Mesenchymal stem cell (in vitro differentiated cells and primary cell): Measurements from ENCODE around the gene CDH1.
A peak's percentile ranks its signal among the peaks of the same experiment; 100 is the strongest.

ENCODE experiments used
- DNase-seq: peaks from one replicate; pipeline ENCODE4 v3.0.0-alpha.2; 2013
- H2AFZ ChIP-seq: one replicate; pipeline ENCODE4 v1.6.1; 2013; ENCODE audit warnings: low read depth, mild to moderate bottlenecking, control low read depth, inconsistent platforms, low read length, moderate library complexity
- H2AK5ac ChIP-seq: 2 replicates; pipeline ENCODE4 v1.6.1; 2013; ENCODE audit warnings: low read length, moderate library complexity, mild to moderate bottlenecking, inconsistent platforms; ENCODE audit not compliant: severe bottlenecking
- H2BK120ac ChIP-seq: one replicate; pipeline ENCODE4 v1.6.1; 2013; ENCODE audit warnings: low read depth, mild to moderate bottlenecking, inconsistent platforms, low read length, moderate library complexity
- H2BK12ac ChIP-seq, 2 experiments: one replicate each; pipeline ENCODE4 v1.6.1; 2013; ENCODE audit warnings: inconsistent platforms in 2 of 2, low read length in 2 of 2, mild to moderate bottlenecking in 2 of 2, moderate library complexity in 2 of 2, control low read depth in 1 of 2
- H2BK15ac ChIP-seq: one replicate; pipeline ENCODE4 v1.6.1; 2013; ENCODE audit warnings: mild to moderate bottlenecking, low read depth, inconsistent platforms; ENCODE audit not compliant: poor library complexity, severe bottlenecking
- H2BK5ac ChIP-seq: 2 replicates; pipeline ENCODE4 v1.6.1; 2013; ENCODE audit warnings: low read depth, mild to moderate bottlenecking, low read length, control low read depth, inconsistent platforms; ENCODE audit not compliant: poor library complexity, severe bottlenecking
- H3K14ac ChIP-seq, 2 experiments: one replicate each; pipeline ENCODE4 v1.6.1; 2013; ENCODE audit warnings: inconsistent platforms in 2 of 2, low read length in 2 of 2, control low read depth in 1 of 2, mild to moderate bottlenecking in 1 of 2, moderate library complexity in 1 of 2
- H3K18ac ChIP-seq, 2 experiments: one replicate each; pipeline ENCODE4 v1.6.1; 2013; ENCODE audit warnings: inconsistent platforms in 2 of 2, low read length in 2 of 2, control low read depth in 1 of 2, low read depth in 1 of 2, mild to moderate bottlenecking in 1 of 2
- H3K23ac ChIP-seq, 2 experiments: one replicate each; pipeline ENCODE4 v1.6.1; 2013; ENCODE audit warnings: inconsistent platforms in 2 of 2, low read length in 2 of 2, mild to moderate bottlenecking in 2 of 2, moderate library complexity in 2 of 2, control low read depth in 1 of 2
- H3K27ac ChIP-seq: 2 replicates; pipeline ENCODE4 v1.5.1; 2013; ENCODE audit warnings: mild to moderate bottlenecking, moderate library complexity, low read length, control low read depth, inconsistent platforms; ENCODE audit not compliant: poor library complexity, severe bottlenecking
- H3K27me3 ChIP-seq, 2 experiments: 2 replicates each; pipeline versions ENCODE4 v1.6.1 to v1.7.0; 2013; ENCODE audit warnings: low read length in 2 of 2, mild to moderate bottlenecking in 2 of 2, moderate library complexity in 2 of 2, control low read depth in 1 of 2, inconsistent platforms in 1 of 2; ENCODE audit not compliant: control insufficient read depth in 1 of 2, insufficient read depth in 1 of 2
- H3K36me3 ChIP-seq, 2 experiments: 2 replicates each; pipeline versions ENCODE4 v1.6.1 to v1.7.0; 2013; ENCODE audit warnings: low read length in 2 of 2, control low read depth in 1 of 2, inconsistent platforms in 1 of 2, low read depth in 1 of 2, mild to moderate bottlenecking in 1 of 2; ENCODE audit not compliant: insufficient read depth in 2 of 2, control insufficient read depth in 1 of 2
- H3K4ac ChIP-seq, 2 experiments: one replicate each; pipeline ENCODE4 v1.6.1; 2013; ENCODE audit warnings: inconsistent platforms in 2 of 2, low read length in 2 of 2, mild to moderate bottlenecking in 2 of 2, moderate library complexity in 2 of 2, control low read depth in 1 of 2, low read depth in 1 of 2
- H3K4me1 ChIP-seq: 2 replicates; pipeline ENCODE4 v1.6.1; 2013; ENCODE audit warnings: low read depth, low read length, control low read depth; ENCODE audit not compliant: control insufficient read depth, insufficient read depth
- H3K4me2 ChIP-seq: 2 replicates; pipeline ENCODE4 v1.6.1; 2013; ENCODE audit warnings: low read length, mild to moderate bottlenecking, inconsistent platforms; ENCODE audit not compliant: poor library complexity, severe bottlenecking
- H3K4me3 ChIP-seq, 2 experiments: 2 replicates each; pipeline versions ENCODE4 v1.5.1 to v1.7.0; 2013; ENCODE audit warnings: low read length in 2 of 2, mild to moderate bottlenecking in 2 of 2, control low read depth in 1 of 2, low read depth in 1 of 2; ENCODE audit not compliant: insufficient read depth in 1 of 2
- H3K79me1 ChIP-seq: replicated peaks from 2 replicates; pipeline ENCODE4 v1.6.1; 2013; ENCODE audit warnings: mild to moderate bottlenecking, control low read depth, low read length, inconsistent platforms; ENCODE audit not compliant: poor library complexity, severe bottlenecking
- H3K9ac ChIP-seq: 2 replicates; pipeline ENCODE4 v1.7.0; 2013; ENCODE audit warnings: mild to moderate bottlenecking, low read length, moderate library complexity
- H3K9me3 ChIP-seq: 2 replicates; pipeline ENCODE4 v1.7.0; 2013; ENCODE audit warnings: mild to moderate bottlenecking, low read length; ENCODE audit not compliant: control insufficient read depth
- H4K8ac ChIP-seq: one replicate; pipeline ENCODE4 v1.6.1; 2013; ENCODE audit warnings: inconsistent platforms, mild to moderate bottlenecking, low read length, moderate library complexity
- H4K91ac ChIP-seq: one replicate; pipeline ENCODE4 v1.6.1; 2013; ENCODE audit warnings: mild to moderate bottlenecking, low read length, inconsistent platforms
- WGBS: methylation state at CpG from one replicate; pipeline ENCODE4 v1.1.7; 2013; ENCODE audit warnings: mixed read lengths; 5-methylcytosine and 5-hydroxymethylcytosine counted together

The CDH1 gene

DNA sequence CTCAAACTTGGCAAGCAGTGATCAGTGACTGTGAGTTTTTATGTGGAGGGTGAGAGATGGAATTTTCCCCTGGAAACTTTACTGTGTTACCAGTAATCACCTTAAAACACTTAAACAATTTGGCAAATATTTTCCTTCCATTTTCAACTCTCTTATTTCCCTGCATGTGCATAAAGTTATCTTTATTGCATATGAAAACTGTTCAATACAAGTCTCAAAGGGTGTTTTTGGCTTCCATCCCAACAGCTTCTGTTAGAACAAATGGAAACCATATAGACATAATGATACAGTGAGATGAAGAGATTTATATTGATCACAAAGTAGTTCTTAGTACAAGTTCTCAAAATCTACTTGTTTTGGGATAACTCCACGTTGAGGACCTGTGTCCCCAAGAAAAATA, 69.9 kb downstream of the CDH1 start:
- peaks cover 0 to 3% of the 10 kb centered on the region in 2 experiments for H3K36me3 ChIP-seq
- H3K4me2 ChIP-seq: no peak overlapping the region
- H3K27me3 ChIP-seq: no peaks in the 10 kb centered on the region
- H3K4me1 ChIP-seq: no peaks in the 10 kb centered on the region
- no peak overlapping the region for H3K23ac ChIP-seq
- no peak overlapping the region for H4K8ac ChIP-seq
- no peak overlapping the region for H2AFZ ChIP-seq
- H2BK120ac ChIP-seq: no peak overlapping the region
- H3K14ac ChIP-seq: no peak overlapping the region
- no peak overlapping the region for H3K4me3 ChIP-seq
- no peak overlapping the region for H4K91ac ChIP-seq
- H3K9me3 ChIP-seq: no peaks in the 10 kb centered on the region
- 62% methylated on average over 1 of the region's 1 CpG for WGBS
- H2BK12ac ChIP-seq: no peak overlapping the region
- H2BK15ac ChIP-seq: no peak overlapping the region
- no peaks in the 10 kb centered on the region for H3K79me1 ChIP-seq
- no peak overlapping the region for H3K18ac ChIP-seq
- no peak overlapping the region for H3K9ac ChIP-seq
- H3K4ac ChIP-seq: no peak overlapping the region
- no peak overlapping the region for H3K27ac ChIP-seq
- H2BK5ac ChIP-seq: no peak overlapping the region
- DNase-seq: no peak
- H2AK5ac ChIP-seq: no peak overlapping the region

GRCh38 chr16:68814516-68814915, 77.4 kb downstream of the CDH1 start:
- Histone ChIP-seq H3K4me2 (no peak overlapping the region), H3K27ac (no peak overlapping the region), H2AFZ (no peak overlapping the region), H2BK12ac (no peak overlapping the region), H4K8ac (no peak overlapping the region), H3K4me1 (no peaks in the 10 kb centered on the region), H3K23ac (no peak overlapping the region), H3K36me3 (peaks cover 0 to 6% of the 10 kb centered on the region in 2 experiments), H2BK15ac (no peak overlapping the region), H2BK5ac (no peak overlapping the region), H3K9me3 (no peaks in the 10 kb centered on the region), H3K27me3 (no peaks in the 10 kb centered on the region), H4K91ac (no peak overlapping the region), H3K79me1 (no peaks in the 10 kb centered on the region), H3K9ac (no peak overlapping the region), H3K4me3 (no peak overlapping the region), H3K18ac (no peak overlapping the region), H2AK5ac (no peak overlapping the region), H3K4ac (no peak overlapping the region), H2BK120ac (no peak overlapping the region), H3K14ac (no peak overlapping the region)
- 90% methylated on average over 3 of the region's 3 CpGs for WGBS
- no peak for DNase-seq

- Histone ChIP-seq H4K91ac (no peak overlapping the region), H3K27ac (peak overlapping the region; percentile 98), H2BK120ac (no peak overlapping the region), H3K27me3 (no peaks in the 10 kb centered on the region), H2BK12ac (no peak overlapping the region), H2AFZ (no peak overlapping the region), H3K23ac (no peak overlapping the region), H3K79me1 (peaks cover 5% of the 10 kb centered on the region), H2BK15ac (peak overlapping the region; percentile 40), H3K4me2 (no peak overlapping the region), H3K4ac (no peak overlapping the region), H3K14ac (no peak overlapping the region), H3K4me1 (peaks cover 15% of the 10 kb centered on the region), H2AK5ac (no peak overlapping the region), H3K4me3 (peak overlapping the region in 1 of 2 experiments; percentile 42), H3K9ac (peak overlapping the region; percentile 54), H3K9me3 (peaks cover 8% of the 10 kb centered on the region), H3K36me3 (no peaks in the 10 kb centered on the region), H3K18ac (no peak overlapping the region), H2BK5ac (peak overlapping the region; percentile 97), H4K8ac (no peak overlapping the region)
- peak; percentile 71 for DNase-seq
- 46% methylated on average over 8 of the region's 8 CpGs for WGBS
These were observed 86.5 kb downstream of the CDH1 start for GRCh38 chr16:68823401-68824135.

GRCh38 chr16:68825427-68825826, 88.3 kb downstream of the CDH1 start:
- H2BK120ac ChIP-seq: no peak overlapping the region
- peaks cover 5% of the 10 kb centered on the region for H3K79me1 ChIP-seq
- no peak overlapping the region for H3K14ac ChIP-seq

More at GRCh38 chr16:68825427-68825826, 88.3 kb downstream of the CDH1 start:
- Histone ChIP-seq H2BK15ac (no peak overlapping the region), H3K27me3 (no peaks in the 10 kb centered on the region), H3K4me1 (peaks cover 15% of the 10 kb centered on the region), H2BK12ac (no peak overlapping the region), H3K9ac (no peak overlapping the region), H3K9me3 (peaks cover 8% of the 10 kb centered on the region), H3K27ac (no peak overlapping the region), H2AK5ac (peak overlapping the region; percentile 83), H4K91ac (no peak overlapping the region), H2BK5ac (no peak overlapping the region), H3K4me2 (no peak overlapping the region), H3K18ac (no peak overlapping the region), H3K36me3 (no peaks in the 10 kb centered on the region), H3K23ac (no peak overlapping the region), H3K4me3 (no peak overlapping the region), H4K8ac (no peak overlapping the region), H2AFZ (no peak overlapping the region), H3K4ac (no peak overlapping the region)
- no peak for DNase-seq
